ENCODE measurements around the gene ERBIN. TPM values are rescaled to one million over a fixed set of nuclear protein-coding genes. Genes with fewer than 3 reads are reported as not detected.

ERBIN gene
- total RNA-seq, 1 donor from 2014 or later = 84.6 TPM

- Mint-ChIP-seq H3K36me3 (ENCODE audit: insufficient read depth) (no peaks in the 10 kb centered on the region), H3K4me3 (ENCODE audit: low read depth) (no peak overlapping the region), H3K27ac (no peak overlapping the region), H3K27me3 (no peaks in the 10 kb centered on the region), H3K4me1 (ENCODE audit: low read depth) (no peaks in the 10 kb centered on the region), H3K9me3 (ENCODE audit: low read depth) (peaks cover 6% of the 10 kb centered on the region)
- TF ChIP-seq CTCF (IDR thresholded peaks at IDR 0.05; ENCODE audit: unreplicated experiment) = no peak
- DNase-seq (ENCODE audit: low spot score, unreplicated experiment) = no peak
Observed at GRCh38 chr5:66130493-66130892, 204.1 kb downstream of the ERBIN start.

Other genes starting within 250 kb of the ERBIN start
- 7.8 and 10.7 TPM in 2 replicates for gene SGTB, start 204.5 kb upstream of the ERBIN start, total RNA-seq
- 65.1 and 69.4 TPM in 2 replicates for gene NLN, start 204.4 kb upstream of the ERBIN start, total RNA-seq
- 122 and 123 TPM in 2 replicates for gene SREK1, start 217.7 kb downstream of the ERBIN start, total RNA-seq

Data from progenitor cell of endocrine pancreas (in vitro differentiated cells).